ENCODE results near the gene HRH3.

DNA sequence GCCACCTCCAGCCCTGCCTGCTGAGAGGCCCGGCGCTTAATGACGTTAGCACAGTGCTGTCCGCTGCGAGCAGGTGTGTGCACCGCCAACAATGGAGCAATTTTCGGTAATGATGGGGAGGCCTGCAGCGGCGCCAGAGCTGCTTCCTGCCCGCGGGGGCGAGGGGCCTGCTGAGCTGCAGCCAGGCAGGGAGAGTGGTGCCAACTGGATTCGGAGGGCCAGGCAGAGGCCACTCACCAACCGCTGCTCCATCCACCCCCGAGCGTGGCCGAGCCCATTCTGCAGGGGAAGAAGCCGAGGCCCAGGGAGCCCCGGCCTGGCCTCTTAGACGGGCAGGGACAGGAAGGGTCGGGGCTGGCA lies 9.6 kb downstream of the HRH3 start:
- TF ChIP-seq EZH2phosphoT487 (IDR thresholded peaks at IDR 0.05): no peak
- TF ChIP-seq CTCF (IDR thresholded peaks at IDR 0.05): no peak
- no peak for TF ChIP-seq EZH2 (IDR thresholded peaks at IDR 0.05)
